PFSK-1 (cell line): ENCODE measurements around the gene EVI5.

Source experiments
- FOXP2 ChIP-seq: optimal IDR thresholded peaks from 2 replicates; pipeline ENCODE3; 2011; ENCODE audit warnings: borderline replicate concordance, control low read depth, inconsistent platforms; ENCODE audit not compliant: insufficient read depth; ENCODE audit errors: extremely low read length, extremely low read depth
- POLR2AphosphoS5 ChIP-seq: IDR thresholded peaks from 2 replicates; pipeline ENCODE4 v1.6.1; 2012; ENCODE audit warnings: low read depth, mild to moderate bottlenecking, control low read depth, low read length, moderate library complexity
- SIN3A ChIP-seq: IDR thresholded peaks from 2 replicates; pipeline ENCODE4 v1.6.1; 2012; ENCODE audit warnings: mild to moderate bottlenecking, low read length, moderate library complexity, borderline replicate concordance; ENCODE audit not compliant: insufficient read depth
- TAF1 ChIP-seq: IDR thresholded peaks from 2 replicates; pipeline ENCODE4 v1.6.1; 2012; ENCODE audit warnings: low read length, control low read depth, borderline replicate concordance; ENCODE audit not compliant: insufficient read depth
- TF ChIP-seq, protein P1 (sequence below), 2 experiments: IDR thresholded peaks; 2 replicates each; pipeline versions ENCODE4 v1.6.1 to v1.8.0; 2011 to 2012; ENCODE audit warnings: low read depth in 2 of 2, low read length in 2 of 2, control low read depth in 1 of 2, inconsistent platforms in 1 of 2, mild to moderate bottlenecking in 1 of 2, moderate library complexity in 1 of 2; ENCODE audit not compliant: insufficient read depth in 1 of 2

The EVI5 gene

DNA sequence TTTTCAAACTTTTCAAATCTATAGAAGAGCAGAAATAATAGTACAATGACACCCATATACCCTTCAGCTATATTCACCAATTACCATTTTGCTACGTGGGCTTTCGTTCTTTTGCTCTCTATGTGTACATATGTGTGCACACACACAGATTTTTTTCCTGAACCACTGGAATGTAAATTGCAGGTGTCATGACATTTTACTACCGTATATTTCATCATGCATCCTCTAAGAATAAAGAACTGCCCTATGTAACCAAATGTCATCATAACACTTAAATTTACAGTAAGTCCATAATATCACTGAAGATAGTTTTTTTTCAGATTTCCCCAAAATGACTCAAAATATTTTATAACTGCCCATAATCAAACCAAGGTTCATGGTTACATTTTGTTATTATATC lies 209.8 kb downstream of the EVI5 start:
- TF ChIP-seq TAF1 (no peak), POLR2AphosphoS5 (no peak), FOXP2 (no peak), SIN3A (no peak)
- TF ChIP-seq, protein P1, sequence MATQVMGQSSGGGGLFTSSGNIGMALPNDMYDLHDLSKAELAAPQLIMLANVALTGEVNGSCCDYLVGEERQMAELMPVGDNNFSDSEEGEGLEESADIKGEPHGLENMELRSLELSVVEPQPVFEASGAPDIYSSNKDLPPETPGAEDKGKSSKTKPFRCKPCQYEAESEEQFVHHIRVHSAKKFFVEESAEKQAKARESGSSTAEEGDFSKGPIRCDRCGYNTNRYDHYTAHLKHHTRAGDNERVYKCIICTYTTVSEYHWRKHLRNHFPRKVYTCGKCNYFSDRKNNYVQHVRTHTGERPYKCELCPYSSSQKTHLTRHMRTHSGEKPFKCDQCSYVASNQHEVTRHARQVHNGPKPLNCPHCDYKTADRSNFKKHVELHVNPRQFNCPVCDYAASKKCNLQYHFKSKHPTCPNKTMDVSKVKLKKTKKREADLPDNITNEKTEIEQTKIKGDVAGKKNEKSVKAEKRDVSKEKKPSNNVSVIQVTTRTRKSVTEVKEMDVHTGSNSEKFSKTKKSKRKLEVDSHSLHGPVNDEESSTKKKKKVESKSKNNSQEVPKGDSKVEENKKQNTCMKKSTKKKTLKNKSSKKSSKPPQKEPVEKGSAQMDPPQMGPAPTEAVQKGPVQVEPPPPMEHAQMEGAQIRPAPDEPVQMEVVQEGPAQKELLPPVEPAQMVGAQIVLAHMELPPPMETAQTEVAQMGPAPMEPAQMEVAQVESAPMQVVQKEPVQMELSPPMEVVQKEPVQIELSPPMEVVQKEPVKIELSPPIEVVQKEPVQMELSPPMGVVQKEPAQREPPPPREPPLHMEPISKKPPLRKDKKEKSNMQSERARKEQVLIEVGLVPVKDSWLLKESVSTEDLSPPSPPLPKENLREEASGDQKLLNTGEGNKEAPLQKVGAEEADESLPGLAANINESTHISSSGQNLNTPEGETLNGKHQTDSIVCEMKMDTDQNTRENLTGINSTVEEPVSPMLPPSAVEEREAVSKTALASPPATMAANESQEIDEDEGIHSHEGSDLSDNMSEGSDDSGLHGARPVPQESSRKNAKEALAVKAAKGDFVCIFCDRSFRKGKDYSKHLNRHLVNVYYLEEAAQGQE (IDR thresholded peaks at IDR 0.05; ENCODE audit: insufficient read depth in 1 of 2, low read depth in 2 of 2, low read length in 2 of 2), result no peak

DNA sequence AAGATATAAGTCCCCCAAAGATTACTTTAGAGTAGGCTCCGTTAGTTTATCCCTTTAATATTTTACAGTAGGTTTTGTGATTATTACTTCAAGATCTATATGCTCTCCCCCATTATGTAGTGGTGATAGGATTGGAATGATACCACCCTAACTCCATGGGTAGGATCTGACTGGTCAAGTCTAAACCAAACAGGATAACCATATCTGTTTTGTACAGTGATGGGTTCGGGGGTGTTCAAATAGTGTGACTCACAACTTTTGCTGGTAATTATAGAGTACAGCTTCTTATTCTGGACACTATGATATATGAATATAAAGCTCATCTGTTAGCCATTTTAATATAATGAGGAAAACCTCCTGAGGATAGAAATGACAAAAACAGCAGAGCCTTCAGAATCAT lies 212.4 kb downstream of the EVI5 start:
- TF ChIP-seq, protein P1 (IDR thresholded peaks at IDR 0.05; ENCODE audit: insufficient read depth in 1 of 2, low read depth in 2 of 2, low read length in 2 of 2), result no peak
- TF ChIP-seq POLR2AphosphoS5 (no peak), FOXP2 (no peak), TAF1 (no peak), SIN3A (no peak)

DNA sequence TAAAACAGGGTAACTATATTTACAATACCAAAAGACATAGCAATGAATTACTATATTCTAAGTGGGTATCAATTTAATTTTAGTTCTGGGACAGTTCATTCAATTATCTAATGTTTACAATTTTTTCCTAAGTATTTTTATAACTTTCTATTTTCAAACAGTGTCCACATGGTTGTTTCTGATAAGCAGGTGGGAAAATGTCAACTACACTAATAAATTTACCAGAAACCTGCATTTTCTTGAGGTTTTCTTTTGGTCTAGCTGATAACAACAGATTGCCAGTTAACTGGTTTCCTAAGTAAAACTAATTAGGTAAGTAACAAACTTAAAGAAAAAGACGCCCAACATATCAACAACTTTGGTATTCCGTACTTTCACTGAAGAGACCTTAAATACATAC lies 213.3 kb downstream of the EVI5 start:
- no peak for TF ChIP-seq TAF1
- TF ChIP-seq SIN3A, result no peak
- TF ChIP-seq POLR2AphosphoS5, result no peak
- no peak for TF ChIP-seq FOXP2
- TF ChIP-seq, protein P1 (IDR thresholded peaks at IDR 0.05; ENCODE audit: insufficient read depth in 1 of 2, low read depth in 2 of 2, low read length in 2 of 2), result no peak

DNA sequence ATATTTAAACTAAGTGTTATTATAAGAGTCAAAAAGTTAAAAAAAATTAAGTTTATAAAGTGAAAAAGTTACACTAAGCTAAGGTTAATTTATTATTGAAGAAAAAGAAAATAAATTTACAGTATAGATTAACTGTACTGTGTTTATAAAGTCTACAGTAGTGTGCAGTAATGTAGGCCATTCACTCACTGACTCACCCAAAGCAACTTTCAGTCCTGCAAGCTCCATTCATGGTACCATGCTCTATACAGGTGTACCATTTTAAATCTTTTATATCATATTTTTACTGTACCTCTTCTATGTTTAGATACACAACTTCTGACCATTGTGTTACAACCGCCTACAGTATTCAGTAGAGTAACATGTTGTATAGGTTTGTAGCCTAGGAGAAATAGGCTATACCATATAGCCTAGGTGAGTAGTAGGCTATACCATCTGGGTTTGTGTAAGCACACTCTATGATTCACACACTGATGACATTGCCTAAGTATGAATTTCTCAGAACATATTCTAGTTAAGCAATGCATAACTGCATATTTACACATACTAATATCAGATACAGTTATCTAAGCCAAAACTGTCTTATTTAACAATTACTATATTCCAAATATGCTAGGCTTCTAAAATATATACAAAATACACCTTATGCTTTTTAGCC lies 217.6 kb downstream of the EVI5 start:
- no peak for TF ChIP-seq TAF1
- no peak for TF ChIP-seq POLR2AphosphoS5
- no peak for TF ChIP-seq SIN3A
- no peak for TF ChIP-seq FOXP2
- TF ChIP-seq, protein P1 (IDR thresholded peaks at IDR 0.05; ENCODE audit: insufficient read depth in 1 of 2, low read depth in 2 of 2, low read length in 2 of 2), result no peak
